NCI-H345 (cell line): ENCODE data around the gene FABP6.

ENCODE experiments used
- DNase-seq: peaks from one replicate; lab custom pipeline; 2025; lab: John Stamatoyannopoulos, UW

The FABP6 gene

GRCh38 chr5:160262151-160263074 lies 33.1 kb downstream of the FABP6 start:
- DNase-seq = no peak

- DNase-seq = no peak
Measured at GRCh38 chr5:160263326-160263855, 34.1 kb downstream of the FABP6 start.

DNA sequence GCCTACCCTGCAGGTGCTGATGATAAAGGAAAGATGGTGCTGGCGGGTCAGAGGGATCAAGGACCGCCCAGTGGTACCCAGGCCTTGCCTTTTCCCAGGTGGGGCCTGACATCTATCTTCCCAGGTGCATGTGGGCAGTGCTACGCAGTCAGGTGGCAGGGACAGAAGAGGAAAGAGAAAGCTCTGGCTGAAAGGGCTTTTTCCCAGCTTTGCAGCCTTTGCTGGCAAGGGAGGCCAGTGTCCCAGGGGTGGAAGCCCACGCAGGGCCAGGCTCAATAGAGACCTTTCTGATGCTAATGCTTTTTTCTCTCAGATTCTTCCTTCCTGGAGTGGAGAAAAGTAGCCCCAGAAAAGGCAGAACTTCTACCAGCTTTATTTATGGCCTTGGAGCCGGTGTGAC lies 36.7 kb downstream of the FABP6 start:
- DNase-seq = no peak

GRCh38 chr5:160266752-160267345 lies 37.5 kb downstream of the FABP6 start:
- no peak for DNase-seq

DNA sequence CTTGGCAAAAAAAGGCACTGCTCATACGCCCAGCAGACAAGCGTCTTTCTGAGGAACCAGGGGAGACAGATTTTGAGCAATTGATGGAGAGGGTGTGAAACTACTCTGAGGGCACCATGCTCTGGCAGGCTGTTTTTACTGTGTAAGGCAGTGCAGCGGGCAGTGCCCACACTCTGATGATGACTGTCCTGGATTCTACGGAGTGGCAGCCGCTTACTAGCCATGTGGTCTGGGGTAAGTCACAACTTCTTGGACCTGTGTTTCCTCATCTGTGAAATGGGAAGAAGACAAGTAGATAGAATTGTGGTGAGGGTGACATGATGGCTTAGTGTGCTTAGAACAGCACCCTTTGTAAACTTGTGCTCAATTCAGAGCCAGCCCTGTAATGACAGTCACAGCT lies 38.8 kb downstream of the FABP6 start:
- DNase-seq = no peak

GRCh38 chr5:160269017-160269416 lies 39.7 kb downstream of the FABP6 start:
- no peak for DNase-seq

DNA sequence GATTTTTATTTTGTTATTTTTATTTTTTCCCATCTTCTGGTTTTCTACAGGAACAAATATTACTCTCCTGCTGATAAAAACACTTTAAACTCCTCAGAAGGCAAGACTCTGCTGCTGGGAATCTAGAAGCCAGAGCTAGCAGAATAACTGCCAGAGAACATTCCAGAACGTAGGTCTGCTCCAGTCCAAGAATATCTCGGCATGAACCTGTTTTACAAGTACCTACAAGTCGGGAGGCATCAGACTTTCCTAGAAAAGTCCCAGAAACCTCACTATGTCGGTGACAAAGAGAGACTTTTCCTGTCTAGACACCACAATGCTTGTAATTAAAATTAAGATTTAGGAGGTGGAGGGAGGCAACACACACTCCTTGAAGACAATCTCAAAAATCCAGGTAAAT lies 41.4 kb downstream of the FABP6 start:
- DNase-seq = no peak

DNA sequence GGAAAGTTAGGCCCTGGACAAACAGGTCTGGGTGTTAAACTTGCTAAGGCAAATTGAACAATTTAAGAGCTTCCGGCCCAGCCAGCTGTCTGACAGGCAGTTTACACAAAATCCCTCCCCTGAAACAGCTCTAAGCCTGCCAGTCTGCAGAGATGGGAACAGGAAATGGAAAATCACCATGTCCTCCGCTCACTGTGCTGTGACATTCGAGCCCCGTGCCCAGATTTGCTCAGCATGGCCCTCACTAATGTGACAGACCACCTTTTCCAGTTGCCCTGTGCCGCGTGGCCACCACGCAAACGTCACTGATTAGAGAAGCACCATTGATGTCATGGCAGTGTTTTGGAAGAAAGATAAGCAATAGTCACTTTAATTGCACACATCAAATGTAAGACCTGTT lies 42.1 kb downstream of the FABP6 start:
- DNase-seq = peak; percentile 7

DNA sequence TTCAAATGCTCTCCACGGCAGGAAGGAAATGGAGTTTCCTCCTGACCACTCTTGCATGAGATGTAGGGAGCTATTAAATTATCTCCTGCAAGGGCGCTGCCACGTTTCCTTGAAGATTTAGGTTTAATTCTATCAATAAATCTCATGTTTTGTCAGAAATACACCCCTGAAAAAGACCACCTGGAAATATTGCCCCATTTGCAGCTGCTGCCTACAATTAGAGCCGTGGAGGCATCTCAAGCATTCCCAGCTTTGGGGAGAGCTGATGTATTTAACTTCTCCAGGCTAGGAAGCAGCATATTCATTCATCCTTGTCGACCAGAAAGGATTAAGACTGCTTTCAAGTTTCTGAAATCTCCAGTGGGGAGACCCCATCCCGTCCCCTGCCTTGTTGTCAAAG lies 42.5 kb downstream of the FABP6 start:
- DNase-seq = no peak

- DNase-seq = no peak
Measured at GRCh38 chr5:160272264-160272663, 43.0 kb downstream of the FABP6 start.

GRCh38 chr5:160272889-160273288 lies 43.6 kb downstream of the FABP6 start:
- peak; percentile 41 for DNase-seq

GRCh38 chr5:160274483-160274931 lies 45.2 kb downstream of the FABP6 start:
- no peak for DNase-seq

DNA sequence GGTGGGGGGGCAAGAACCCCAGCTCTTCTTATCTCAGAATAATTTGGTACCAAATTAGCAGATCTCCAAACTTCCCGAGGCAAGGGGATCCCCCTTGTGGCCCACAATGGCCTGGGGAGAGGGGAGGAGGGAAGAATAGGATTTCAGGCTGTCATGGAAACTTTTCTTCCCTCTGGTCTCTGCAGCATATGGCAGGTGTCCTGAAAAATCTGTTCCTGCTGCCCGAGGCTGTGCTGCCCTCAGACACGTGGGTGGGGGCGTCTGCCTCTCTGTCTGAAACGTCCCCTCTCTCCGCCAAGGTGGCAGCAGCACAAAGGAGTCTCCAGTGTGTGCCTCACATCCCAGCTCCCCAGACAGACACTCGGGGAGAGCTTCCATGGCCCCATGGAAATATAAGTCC lies 49.0 kb downstream of the FABP6 start:
- no peak for DNase-seq

DNA sequence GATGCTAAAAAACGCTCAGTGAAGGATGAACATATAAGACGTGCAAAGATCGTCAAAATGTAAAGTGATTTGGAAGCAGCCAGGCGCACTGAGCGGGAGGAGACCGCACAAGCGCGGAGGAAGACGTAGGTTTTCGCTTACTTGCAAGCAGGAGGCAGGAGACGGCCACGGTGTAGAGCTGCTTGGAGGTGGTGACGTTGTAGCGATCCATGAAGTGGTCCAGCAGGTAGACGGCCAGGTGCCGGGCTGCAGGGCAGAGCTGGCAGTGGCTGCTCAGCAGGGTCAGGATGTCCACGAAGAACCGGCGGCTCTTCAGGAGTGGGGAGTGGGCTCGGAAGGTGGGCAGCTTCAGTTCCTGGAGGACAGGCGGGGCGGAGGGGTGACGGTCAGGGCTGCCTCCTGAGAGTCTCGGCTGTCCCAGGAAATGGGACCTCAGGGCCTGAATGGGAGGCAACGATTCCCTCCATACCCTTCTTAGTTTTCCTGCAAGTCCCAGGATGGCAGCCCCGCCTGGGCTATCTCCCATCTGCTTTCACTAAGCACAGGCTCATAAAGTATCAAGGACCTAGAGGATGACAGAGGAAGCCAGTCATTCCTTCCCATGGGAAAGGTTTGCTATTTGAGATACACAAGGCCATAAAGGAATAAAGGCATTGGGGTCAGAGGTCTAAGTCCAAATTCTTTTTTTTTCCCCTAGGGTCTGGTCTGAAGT lies 51.2 kb downstream of the FABP6 start:
- DNase-seq = no peak

- DNase-seq = no peak
Measured at GRCh38 chr5:160281275-160281674, 52.0 kb downstream of the FABP6 start.

GRCh38 chr5:160284291-160284873 lies 55.1 kb downstream of the FABP6 start:
- DNase-seq = no peak

GRCh38 chr5:160285316-160285715 lies 56.0 kb downstream of the FABP6 start:
- DNase-seq = no peak

GRCh38 chr5:160286947-160287346 lies 57.6 kb downstream of the FABP6 start:
- no peak for DNase-seq

DNA sequence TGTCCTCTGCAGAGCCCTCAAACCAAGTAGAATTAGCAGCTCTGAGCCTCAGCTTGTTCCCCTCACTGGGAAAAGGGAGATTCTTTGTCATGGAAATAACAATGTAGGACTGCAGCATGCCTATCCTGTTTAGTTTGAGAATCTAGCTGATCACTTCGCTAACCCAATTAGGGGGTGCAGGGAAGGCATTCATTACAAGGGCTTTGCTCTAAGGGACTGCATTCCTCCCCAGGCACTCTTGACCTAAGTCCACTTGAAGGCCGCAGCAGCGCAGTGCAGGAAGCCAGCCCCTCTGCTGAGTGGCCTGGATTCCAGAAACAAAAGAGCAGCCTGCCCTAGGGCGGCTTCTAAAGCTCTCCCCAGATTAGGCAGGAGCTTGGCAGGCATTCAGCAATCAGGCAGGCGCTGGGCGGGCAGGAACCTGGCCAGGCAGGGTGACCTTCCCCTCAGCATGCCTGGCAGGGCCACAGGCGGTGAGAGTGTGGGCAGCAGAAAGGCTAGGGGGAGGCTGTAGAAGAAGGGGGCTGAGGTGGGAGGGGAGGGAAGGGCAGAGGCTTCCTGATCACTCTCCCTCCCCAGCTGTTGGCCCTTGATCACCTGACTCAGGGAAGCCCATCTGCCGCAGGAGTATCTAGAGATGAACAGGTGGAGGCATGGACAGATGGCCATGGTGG lies 58.2 kb downstream of the FABP6 start:
- DNase-seq = no peak
